Measurements from ENCODE around the gene TPO.

DNA sequence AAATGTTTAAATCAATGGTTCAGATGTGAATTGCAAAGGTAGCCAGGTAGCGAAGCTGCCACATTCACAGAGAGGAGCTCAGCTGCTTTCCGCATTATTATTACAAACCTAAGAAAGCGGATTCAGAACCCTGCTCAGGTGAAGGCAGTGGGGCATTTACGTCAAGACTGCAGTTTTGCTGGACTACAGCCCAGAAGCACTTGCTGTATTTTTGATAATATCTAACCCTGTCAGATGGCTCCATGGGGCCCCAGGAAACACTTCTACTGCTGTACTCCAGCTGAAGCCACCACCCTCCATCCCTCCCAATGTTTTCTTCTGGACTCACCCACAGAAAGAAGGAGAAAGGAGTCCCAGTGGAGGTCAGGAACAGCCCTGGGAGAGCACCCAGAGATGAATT, 96.9 kb downstream of the TPO start:
- TF ChIP-seq, protein P1, sequence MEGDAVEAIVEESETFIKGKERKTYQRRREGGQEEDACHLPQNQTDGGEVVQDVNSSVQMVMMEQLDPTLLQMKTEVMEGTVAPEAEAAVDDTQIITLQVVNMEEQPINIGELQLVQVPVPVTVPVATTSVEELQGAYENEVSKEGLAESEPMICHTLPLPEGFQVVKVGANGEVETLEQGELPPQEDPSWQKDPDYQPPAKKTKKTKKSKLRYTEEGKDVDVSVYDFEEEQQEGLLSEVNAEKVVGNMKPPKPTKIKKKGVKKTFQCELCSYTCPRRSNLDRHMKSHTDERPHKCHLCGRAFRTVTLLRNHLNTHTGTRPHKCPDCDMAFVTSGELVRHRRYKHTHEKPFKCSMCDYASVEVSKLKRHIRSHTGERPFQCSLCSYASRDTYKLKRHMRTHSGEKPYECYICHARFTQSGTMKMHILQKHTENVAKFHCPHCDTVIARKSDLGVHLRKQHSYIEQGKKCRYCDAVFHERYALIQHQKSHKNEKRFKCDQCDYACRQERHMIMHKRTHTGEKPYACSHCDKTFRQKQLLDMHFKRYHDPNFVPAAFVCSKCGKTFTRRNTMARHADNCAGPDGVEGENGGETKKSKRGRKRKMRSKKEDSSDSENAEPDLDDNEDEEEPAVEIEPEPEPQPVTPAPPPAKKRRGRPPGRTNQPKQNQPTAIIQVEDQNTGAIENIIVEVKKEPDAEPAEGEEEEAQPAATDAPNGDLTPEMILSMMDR (conservative IDR thresholded peaks at IDR 0.05): no peak
- no peak for TF ChIP-seq EZH2 (IDR thresholded peaks at IDR 0.05; ENCODE audit: low read depth)
